KMS-11 (cell line): ENCODE measurements around the gene TXNDC9.

Experiments
- H2AFZ ChIP-seq: fragments of 200-600 bp; sonication (generic); 2 replicates; pipeline ENCODE4 v1.6.1; 2016; ENCODE audit warnings: antibody characterized with exemption, mixed run types, low read depth
- H3K27ac ChIP-seq: fragments of 200-600 bp; sonication (generic); 2 replicates; pipeline ENCODE4 v1.6.1; 2016; ENCODE audit warnings: mild to moderate bottlenecking, mixed run types
- H3K27me3 ChIP-seq: fragments of 200-600 bp; sonication (generic); 2 replicates; pipeline ENCODE4 v1.6.1; 2017; ENCODE audit warnings: mild to moderate bottlenecking, low read depth, mixed run types, moderate library complexity; ENCODE audit not compliant: insufficient read depth
- H3K36me3 ChIP-seq: fragments of 200-600 bp; sonication (generic); 2 replicates; pipeline ENCODE4 v1.6.1; 2017; ENCODE audit warnings: mild to moderate bottlenecking, mixed run types; ENCODE audit not compliant: insufficient read depth
- H3K4me1 ChIP-seq: fragments of 200-600 bp; sonication (generic); 2 replicates; pipeline ENCODE4 v1.6.1; 2016; ENCODE audit warnings: mild to moderate bottlenecking, low read depth, mixed run types; ENCODE audit not compliant: poor library complexity, severe bottlenecking
- H3K4me2 ChIP-seq: fragments of 200-600 bp; sonication (generic); 2 replicates; pipeline ENCODE4 v1.7.0; 2016; ENCODE audit warnings: mild to moderate bottlenecking, mixed run types
- H3K4me3 ChIP-seq: fragments of 200-600 bp; sonication (generic); IDR thresholded peaks from 2 replicates; pipeline ENCODE4 v1.6.1; 2017; ENCODE audit warnings: low read depth, low read length, mixed read lengths; ENCODE audit not compliant: insufficient read depth
- H3K79me2 ChIP-seq: fragments of 200-600 bp; sonication (generic); 2 replicates; pipeline ENCODE4 v1.6.1; 2016; ENCODE audit warnings: low read depth, mixed run types; ENCODE audit not compliant: insufficient read depth
- H3K9ac ChIP-seq: fragments of 200-600 bp; sonication (generic); 2 replicates; pipeline ENCODE4 v1.6.1; 2016; ENCODE audit warnings: mild to moderate bottlenecking, mixed run types
- H4K20me1 ChIP-seq: fragments of 200-600 bp; sonication (generic); 2 replicates; pipeline ENCODE4 v1.6.1; 2016; ENCODE audit warnings: mild to moderate bottlenecking, mixed run types; ENCODE audit not compliant: insufficient read depth
- CTCF ChIP-seq: fragments of 200-600 bp; sonication (generic); conservative IDR thresholded peaks from 2 replicates; pipeline ENCODE4 v1.6.1; 2017; ENCODE audit warnings: low read depth, mild to moderate bottlenecking, antibody characterized with exemption, low read length, moderate library complexity, mixed read lengths

TXNDC9 gene

GRCh38 chr2:99335911-99336803, at the start of gene TXNDC9:
Gene TXNDC9, minus strand, starts transcription at chr2:99336333. Its CDS starts 3,123 bp downstream, at chr2:99333210.
- Histone ChIP-seq H3K4me1 (peaks cover 40% of the 10 kb centered on the region), H3K9ac (peak within 1 kb of the TSS; percentile 76), H3K36me3 (no peaks in the 10 kb centered on the region), H3K4me2 (peak within 1 kb of the TSS; percentile 99), H3K79me2 (peaks cover 62% of the 10 kb centered on the region), H2AFZ (peak within 1 kb of the TSS; percentile 83), H3K27me3 (no peaks in the 10 kb centered on the region), H3K4me3 (peak within 1 kb of the TSS; percentile 86), H3K27ac (peak within 1 kb of the TSS; percentile 40), H4K20me1 (peaks cover 22% of the 10 kb centered on the region)
- no peak for TF ChIP-seq CTCF

- no peak for TF ChIP-seq CTCF
- Histone ChIP-seq H3K36me3 (peaks cover 14% of the 10 kb centered on the region; the same call in 1 of the 2 replicates), H4K20me1 (no peaks in the 10 kb centered on the region), H3K27ac (no peak overlapping the region), H3K27me3 (no peaks in the 10 kb centered on the region), H3K9ac (no peak overlapping the region), H3K79me2 (no peaks in the 10 kb centered on the region), H3K4me3 (no peak overlapping the region), H3K4me1 (peaks cover 28% of the 10 kb centered on the region), H3K4me2 (no peak overlapping the region), H2AFZ (no peak overlapping the region)
Measured at GRCh38 chr2:99382143-99382542, 46.0 kb upstream of the TXNDC9 start.

GRCh38 chr2:99380376-99381010, 44.4 kb upstream of the TXNDC9 start:
- Histone ChIP-seq H2AFZ (no peak overlapping the region), H3K4me3 (no peak overlapping the region), H3K4me1 (peaks cover 35% of the 10 kb centered on the region), H3K27ac (no peak overlapping the region), H3K36me3 (peaks cover 14% of the 10 kb centered on the region; the same call in 1 of the 2 replicates), H3K27me3 (no peaks in the 10 kb centered on the region), H4K20me1 (no peaks in the 10 kb centered on the region), H3K4me2 (no peak overlapping the region), H3K79me2 (no peaks in the 10 kb centered on the region), H3K9ac (no peak overlapping the region)
- TF ChIP-seq CTCF, result no peak

GRCh38 chr2:99377879-99378278, 41.7 kb upstream of the TXNDC9 start:
- no peaks in the 10 kb centered on the region for H3K79me2 ChIP-seq
- H3K4me3 ChIP-seq, result no peak overlapping the region
- H3K4me2 ChIP-seq, result peak overlapping the region; percentile 50
- H3K36me3 ChIP-seq, result peaks cover 12% of the 10 kb centered on the region; the same call in 1 of the 2 replicates
- no peak for TF ChIP-seq CTCF
- H3K4me1 ChIP-seq, result peaks cover 35% of the 10 kb centered on the region
- no peak overlapping the region for H2AFZ ChIP-seq
- no peak overlapping the region for H3K9ac ChIP-seq
- no peaks in the 10 kb centered on the region for H4K20me1 ChIP-seq
- H3K27me3 ChIP-seq, result no peaks in the 10 kb centered on the region
- H3K27ac ChIP-seq, result no peak overlapping the region
